HG03571 (cell line): Measurements from ENCODE around the gene EXTL1.
"Not testable (repeated sequence)": the region's sequence is repeated elsewhere in the genome, so short reads cannot be mapped to it uniquely, and the experiment has no call there.

Experiments
- ATAC-seq: cut with Tn5 transposase; IDR thresholded peaks from one replicate; pipeline ENCODE4 v1.9.1; 2021; ENCODE audit not compliant: unreplicated experiment

Gene EXTL1, protein sequence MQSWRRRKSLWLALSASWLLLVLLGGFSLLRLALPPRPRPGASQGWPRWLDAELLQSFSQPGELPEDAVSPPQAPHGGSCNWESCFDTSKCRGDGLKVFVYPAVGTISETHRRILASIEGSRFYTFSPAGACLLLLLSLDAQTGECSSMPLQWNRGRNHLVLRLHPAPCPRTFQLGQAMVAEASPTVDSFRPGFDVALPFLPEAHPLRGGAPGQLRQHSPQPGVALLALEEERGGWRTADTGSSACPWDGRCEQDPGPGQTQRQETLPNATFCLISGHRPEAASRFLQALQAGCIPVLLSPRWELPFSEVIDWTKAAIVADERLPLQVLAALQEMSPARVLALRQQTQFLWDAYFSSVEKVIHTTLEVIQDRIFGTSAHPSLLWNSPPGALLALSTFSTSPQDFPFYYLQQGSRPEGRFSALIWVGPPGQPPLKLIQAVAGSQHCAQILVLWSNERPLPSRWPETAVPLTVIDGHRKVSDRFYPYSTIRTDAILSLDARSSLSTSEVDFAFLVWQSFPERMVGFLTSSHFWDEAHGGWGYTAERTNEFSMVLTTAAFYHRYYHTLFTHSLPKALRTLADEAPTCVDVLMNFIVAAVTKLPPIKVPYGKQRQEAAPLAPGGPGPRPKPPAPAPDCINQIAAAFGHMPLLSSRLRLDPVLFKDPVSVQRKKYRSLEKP

DNA sequence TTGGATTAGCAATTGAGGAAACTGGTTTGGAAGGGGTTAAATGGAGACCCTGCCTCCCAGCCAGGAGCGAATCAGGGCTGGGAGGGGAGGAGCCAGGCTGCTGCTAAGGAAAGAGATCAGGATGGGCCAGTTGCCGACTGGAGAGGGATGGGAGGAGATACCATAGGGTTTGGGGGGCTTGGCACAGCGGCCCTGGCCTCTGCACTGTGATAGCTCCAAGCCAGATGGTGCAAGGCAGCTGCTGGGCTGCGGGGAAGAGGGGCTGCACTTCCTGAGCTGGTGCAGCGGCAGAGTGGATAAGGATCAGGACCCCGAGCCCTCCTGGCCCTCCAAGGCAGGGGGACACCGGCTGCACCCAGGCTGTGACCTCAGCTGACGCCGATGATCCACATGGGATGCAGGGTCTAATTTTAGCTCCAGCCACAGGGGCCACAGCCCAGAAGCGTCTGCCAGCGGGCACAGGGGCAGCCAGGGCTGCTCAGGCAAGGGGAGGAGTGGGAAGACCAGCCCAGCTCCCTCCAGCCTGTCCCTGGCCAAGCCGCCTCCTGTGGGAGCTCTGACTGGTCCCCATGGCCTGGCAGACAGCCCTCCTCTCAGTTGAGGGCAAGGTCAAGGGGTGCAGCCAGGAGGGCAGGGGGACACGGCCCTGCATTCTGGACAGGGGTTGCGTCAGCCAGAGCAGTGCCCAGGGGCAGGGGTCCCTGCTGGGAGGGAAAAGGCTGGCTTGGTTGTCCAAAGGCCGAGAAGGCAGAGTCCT lies at the start of gene EXTL1:
TSS of gene EXTL1 (plus strand) at position 129 of the 757 bp plus-strand sequence. CDS start 872 bp downstream, outside the sequence.
- no peak for ATAC-seq

DNA sequence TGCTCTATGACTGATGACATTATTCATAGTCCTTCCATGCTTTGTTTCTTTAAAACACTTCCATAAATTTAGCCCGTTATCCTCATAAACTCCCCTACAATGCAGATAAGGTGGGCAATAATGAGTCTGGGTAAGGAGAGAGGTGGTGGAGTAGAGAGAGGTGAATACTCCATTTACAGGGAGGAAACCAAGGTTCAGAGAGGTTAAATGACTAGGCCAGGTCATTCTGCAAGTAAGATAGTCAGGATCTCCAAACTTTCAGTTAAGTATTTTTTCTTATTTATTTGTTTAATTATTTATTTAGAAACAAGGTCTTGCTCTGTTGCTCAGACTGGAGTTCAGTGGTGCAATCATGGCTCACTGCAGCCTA lies 49.8 kb upstream of the EXTL1 start:
- ATAC-seq = no peak

DNA sequence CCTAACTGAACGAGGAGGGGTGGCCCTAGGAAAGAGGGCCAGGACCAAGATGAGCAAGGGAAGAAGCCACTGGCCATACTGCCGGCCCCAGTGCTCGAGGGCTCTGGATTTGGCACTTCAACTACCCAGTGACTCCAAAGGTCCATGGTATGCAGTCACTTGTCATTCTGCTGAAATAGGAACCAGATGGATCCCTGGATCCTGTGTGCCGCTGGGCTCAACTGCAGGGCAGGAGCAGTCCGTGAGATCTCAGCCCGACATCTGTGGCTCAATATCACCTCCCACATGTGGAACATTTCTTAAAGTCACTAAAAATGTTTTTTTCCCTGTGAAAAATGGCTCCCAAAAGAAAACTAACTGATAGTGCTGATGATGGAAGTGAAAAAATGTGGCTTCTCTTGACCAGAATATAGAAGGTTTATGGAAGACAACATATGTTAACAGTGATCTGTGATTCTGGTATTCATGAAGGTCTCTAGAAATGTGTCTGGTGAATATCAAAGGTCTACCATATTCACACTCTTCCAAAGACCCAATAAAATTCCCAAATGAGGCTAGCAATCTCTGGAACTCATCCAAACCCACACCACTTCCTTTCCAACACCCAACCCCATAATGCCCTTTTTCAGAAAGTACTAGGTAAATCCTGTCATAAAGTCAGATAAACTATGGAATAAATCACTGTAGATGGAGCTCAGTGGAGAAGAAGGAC lies 47.8 kb upstream of the EXTL1 start:
- no peak for ATAC-seq

DNA sequence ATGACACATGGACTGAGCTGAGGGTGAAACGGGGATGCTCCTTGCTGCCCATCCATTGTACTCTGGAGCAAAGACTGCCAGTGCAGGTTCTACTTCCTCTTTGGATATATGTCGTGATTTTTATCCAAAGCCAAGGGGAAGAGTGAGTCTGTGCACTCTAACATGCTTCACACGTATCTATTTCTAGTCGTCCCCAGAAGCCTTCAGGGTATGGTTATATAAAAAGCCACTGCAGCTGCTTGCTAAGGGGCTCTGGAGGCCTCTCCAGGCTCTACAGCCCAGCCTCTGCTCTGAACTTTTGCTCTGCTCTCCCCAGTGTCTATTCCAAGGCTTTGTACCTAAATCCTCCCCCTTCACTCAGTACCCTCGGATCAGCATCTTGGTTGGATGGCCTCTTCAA lies 43.8 kb upstream of the EXTL1 start:
- ATAC-seq = no peak

DNA sequence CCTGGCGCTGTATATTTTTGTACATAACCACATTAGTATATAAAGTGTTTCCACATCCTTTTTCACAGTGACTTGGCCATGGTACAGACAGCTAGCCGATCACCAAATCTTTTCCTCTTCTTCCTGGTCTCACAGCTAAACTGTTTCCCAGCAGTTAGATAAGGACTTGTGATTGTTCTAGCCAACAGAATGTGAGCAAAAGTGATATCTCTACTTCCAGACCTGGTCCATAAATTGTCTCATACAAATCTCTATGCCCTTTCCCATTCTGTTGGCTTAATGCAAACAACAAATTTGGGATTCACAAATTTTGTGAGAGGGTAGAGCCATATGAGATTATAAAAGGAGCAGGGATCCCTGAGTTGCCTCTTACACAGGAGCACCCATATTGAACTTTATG lies 43.2 kb upstream of the EXTL1 start:
- ATAC-seq = no peak

DNA sequence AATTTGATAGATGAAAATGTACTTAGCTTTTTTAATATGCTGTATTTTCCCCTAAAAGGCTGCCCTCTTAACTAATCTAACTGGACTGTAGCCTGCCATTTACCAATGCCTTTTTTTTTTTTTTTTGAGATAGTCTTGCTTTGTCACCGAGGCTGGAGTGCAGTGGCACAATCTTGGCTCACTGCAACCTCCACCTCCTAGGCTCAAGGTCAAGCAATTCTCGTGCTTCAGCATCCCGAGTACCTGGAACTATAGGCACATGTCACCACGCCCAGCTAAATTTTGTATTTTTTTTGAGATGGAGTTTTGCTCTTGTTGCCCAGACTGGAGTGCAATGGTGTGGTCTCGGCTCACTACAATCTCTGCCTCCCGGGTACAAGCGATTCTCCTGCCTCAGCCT lies 42.4 kb upstream of the EXTL1 start:
- ATAC-seq = no peak

DNA sequence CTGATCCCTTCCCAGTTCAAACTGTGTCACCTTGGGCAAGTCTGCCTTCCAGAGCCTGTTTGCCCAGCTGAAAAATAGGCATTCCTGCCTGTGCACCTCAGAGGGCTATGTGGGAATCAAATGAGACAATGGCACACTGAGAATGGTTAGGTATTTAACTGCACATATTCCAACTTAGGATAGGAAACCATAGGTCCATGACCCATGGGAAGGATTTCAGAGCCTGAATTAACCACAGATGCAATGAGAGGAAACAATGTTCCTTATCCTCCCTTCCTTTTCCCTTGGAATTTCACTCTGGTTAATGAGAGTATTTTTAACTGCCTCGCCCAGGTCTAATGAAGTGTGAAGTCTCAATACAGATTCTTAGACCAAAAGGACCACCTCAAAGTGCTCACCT lies 36.4 kb upstream of the EXTL1 start:
- ATAC-seq = no peak

DNA sequence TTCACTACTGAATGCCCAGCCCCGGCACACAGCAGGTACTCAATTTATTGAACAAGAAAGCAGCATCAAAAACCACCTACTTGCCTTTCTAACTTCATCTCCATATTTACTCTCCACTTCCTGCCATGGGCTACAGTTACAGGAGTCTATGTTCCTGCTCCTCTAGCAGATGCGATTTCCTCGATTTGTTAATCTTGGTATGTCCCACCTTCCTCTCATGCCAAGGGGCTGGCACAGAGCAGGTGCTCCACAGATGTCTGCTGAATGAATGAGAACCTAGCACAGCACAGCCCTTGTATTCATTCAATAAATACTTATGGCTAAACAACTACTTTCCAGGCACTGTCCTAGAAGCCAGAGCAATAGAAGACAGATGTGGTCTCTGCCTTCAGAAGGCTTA lies 35.9 kb upstream of the EXTL1 start:
- ATAC-seq = no peak

DNA sequence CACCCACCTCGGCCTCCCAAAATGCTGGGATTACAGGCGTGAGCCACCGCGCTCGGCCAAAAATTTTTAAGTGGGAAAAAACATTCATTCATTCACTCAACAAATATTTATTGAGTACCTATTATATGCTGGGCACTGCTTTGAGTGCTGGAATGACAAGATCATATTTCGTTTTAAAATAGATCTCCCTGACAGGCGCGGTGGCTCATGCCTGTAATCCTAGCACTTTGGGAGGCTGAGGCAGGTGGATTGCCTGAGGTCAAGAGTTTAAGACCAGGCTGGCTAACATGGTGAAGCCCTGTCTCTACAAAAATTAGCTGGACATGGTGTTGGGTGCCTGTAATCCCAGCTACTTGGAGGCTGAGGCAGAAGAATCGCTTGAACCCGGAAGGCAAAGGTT lies 34.8 kb upstream of the EXTL1 start:
- not testable (repeated sequence) for ATAC-seq

DNA sequence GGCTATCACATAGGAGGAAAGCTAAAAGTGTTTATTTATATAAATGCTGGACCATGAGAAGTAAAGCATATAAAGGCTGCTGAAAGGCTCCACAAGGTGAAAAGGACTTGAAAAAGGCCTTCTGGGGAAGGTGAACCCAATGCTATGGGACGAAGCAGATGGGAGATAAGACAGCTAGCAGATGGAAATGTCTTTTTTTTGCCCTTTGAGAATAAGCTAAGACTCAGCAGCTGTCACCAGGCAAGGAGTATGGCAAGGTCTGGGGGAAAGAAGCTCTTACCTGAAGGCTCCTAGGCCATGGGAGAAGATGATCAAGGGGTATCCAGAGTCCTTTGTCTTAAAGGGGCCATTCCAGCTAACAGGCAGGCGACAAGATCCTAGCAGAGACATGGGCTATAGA lies 33.6 kb upstream of the EXTL1 start:
- ATAC-seq = no peak

DNA sequence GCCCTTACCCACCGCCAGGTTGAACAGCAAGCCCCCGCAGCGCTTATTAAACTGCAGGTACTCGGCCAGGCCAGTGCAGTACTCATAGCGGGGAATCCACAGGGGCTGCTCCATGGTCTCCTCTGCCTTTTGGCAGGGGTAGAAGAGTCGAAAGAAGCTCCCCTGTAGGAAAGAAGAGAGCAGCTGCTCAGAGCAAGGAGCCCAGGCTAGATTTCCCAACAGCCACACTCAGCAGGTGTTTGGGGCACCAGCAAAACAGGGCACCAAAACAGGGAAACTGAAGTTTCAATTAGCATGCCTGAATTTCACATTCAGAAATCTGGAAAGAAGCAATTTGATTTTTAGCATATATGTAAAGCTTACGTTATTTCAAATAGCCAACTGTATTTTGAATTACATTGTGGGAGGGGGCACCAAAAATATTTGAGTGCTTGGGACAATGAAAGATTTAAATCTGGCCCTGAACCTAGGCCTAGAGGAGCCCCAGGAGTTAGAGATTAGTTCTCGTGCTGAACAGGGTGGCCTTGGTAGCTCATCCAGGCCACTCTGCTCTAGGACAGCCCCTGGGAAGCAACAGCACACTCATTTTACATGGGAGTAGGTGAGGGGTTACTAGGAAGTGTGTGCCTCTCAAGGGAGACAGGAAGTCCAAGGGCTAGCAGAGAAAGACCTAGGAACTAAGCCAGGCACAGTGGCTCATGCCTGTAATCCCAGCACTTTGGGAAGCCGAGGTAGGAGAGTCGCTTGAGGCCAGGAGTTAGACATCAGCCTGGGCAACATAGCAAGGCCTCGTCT lies 31.9 kb upstream of the EXTL1 start:
- no peak for ATAC-seq

DNA sequence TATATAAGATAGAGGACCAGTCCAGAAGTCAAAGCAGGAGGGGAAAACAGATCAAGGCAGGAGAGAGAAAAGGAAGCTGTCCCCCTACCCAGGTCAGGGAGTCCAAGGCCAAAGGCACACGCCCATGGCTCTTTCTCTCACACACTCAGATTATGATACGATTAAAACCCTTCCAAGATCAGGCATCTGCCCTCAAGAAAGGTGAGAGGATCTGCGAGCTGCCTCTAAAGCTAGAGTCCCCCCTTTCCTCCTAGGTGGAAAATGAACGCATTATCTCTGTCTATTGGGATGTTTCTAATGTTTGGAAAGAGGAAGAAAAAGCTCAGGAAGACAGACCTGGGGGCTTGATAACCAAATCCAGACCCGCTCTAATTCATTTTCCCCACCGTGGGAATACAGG lies 31.3 kb upstream of the EXTL1 start:
- no peak for ATAC-seq

DNA sequence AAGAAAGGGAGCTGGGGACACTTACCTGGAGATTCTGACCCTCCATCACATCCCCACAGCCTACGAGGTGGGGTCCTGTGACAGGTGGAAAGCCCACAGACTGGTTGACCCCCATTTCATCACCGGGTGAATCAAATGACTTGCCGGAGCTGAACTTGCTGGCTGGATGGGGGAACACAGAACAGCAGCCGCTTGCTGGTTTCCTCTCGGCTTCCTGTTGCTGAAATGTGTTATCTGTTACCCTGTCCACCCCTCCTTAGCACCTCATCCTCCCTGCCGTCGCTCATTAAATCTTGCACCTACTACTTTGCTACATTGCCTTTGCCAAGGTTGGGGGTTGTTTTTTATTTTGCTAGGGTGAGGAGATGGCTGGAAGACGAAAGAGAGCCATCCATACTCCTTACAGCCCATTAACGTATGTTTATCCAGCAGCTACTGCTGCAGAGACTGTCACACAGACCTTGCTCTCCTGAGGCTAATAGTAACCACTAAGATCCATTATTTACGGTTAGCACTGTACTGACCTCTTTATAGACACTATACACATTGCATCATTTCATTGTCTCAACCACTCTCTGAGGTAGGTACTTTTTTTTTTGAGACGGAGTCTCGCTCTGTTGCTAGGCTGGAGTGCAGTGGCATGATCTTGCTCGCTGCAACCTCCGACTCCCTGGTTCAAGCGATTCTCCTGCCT lies 30.7 kb upstream of the EXTL1 start:
- ATAC-seq = no peak

DNA sequence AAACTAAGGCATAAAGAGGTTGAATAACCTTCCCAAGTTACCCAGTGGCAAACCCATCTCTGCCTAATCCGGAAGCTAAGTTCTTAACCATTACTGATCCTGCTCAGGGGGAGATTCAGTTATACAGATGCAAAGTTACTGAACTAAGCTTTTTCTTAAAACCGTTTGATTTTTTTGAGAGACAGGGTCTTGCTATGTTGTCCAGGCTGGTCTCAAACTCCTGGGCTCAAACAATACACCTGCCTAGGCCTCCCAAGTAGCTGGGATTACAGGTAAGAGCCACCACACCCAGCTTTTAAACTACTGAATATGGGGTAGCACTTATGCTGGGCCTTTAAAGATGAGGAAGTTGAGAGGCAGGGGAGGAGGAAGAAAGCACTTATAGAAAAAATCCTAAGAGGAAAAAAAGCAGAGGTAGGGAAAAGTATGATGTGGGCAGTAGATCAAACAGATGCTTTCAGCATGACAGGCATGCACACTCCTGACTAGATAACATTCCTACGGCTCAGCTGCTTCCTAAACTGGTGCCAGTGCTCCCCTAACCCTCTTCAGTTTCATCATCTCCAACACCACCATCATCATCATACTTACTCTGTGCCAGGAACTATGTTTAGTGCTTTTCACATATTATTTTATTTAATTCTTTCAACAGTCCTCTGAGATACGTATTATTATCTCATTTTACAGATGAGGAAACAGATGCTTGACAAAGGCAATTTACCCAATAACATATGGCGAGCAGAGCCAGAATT lies 29.5 kb upstream of the EXTL1 start:
- ATAC-seq = no peak

DNA sequence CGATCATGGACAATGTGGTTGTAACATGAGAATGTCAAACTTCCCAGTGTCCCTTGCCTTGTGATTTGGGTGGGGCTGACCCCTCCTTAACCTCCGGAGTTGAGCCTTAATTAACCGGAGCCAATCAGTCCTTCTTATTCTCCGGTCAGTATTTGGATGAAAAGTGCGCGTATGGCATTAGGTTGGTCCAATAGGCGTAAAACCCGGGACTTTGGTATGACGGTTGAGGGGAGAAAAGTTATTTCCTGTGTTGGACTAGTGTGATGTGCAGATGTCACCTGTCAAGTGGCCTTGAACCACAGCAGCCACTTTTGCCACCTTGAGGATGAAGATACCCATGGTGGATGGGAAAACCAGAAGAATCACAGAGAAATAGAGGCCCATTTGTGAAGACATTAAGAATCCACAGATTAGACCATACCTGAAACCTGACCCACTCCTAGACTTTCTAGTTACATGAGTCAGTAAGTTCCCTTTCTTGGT lies 28.8 kb upstream of the EXTL1 start:
- ATAC-seq = no peak

DNA sequence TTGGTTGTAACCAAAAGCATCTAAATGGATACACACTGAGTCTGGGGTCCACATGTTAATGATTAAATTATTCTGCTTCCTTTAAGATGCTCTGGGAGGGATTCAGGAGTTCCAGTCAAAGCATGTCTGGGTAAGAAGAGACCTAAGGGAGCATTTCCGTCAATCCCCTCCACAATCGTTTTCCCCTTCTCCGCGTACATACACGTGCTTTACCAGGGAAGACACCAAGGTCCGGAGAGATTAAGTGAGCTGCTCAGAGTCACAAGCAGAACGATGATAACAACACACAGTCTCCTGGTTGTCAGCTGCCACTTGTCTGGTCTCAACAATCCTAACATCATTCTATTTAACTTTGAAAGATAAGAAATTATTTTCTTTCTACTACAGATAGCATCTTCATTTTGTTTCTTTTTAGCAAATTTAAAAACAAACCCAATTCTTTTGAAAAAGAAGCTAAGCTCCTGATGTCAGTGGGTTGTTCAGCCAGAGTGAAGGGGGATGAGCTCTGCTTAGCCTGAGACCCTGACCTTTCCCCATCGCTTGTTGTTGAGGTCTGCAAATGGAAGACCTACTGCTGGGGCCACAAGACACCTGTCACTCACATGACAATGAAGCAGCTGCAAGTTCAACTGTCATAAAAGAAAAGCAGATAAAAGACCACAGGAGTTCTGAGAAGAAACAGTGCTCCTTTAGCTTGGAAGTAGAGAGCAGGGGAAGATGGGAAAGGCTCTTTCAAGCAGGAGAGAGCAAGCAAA lies 28.2 kb upstream of the EXTL1 start:
- ATAC-seq = no peak

DNA sequence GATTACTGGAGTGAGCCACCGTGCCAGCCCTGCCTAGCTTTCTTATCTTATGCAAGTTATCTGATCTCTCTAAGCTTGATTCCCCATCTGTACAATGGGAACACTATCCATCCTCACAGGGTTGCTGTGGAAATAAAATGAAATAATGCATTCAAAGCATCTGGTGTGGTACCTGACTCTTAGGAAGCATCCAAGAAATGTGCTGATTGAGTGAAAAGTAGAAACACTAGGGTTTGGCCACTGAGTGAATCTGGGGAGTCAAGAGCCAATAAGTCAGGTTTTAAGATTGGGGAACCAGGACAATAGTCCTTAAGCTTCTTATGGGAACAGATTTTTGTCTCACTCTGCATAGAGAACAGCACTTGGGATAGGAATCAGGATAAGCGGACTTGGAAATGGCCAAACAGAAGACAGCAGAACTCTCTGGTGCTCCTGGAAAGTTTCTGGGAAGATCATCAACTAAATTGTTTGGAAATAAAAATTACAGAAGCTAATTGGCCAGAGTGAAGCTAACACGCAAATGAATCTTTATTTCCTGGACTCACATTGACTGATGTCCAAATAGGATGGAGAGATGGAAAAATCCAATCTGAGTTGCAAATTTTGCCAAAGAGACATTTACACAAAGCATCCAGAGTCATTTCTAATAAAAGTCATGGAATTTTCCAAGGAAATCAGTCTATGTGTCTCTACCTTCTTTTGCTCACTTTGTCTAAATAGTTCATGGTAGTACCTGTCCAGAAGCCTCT lies 27.0 kb upstream of the EXTL1 start:
- ATAC-seq = no peak
